T-helper 22 cell (primary cell): Measurements from ENCODE around the gene C16orf54.
"Not testable (repeated sequence)": the region's sequence is repeated elsewhere in the genome, so short reads cannot be mapped to it uniquely, and the experiment has no call there.

Experiments
- DNase-seq: peaks from one replicate; pipeline ENCODE4 v3.0.0-alpha.2; 2020; ENCODE audit warnings: low read depth

C16orf54 gene

GRCh38 chr16:29767062-29767461 is 21.3 kb upstream of the C16orf54 start:
- no peak for DNase-seq

- DNase-seq, result no peak
These were observed 20.8 kb upstream of the C16orf54 start for GRCh38 chr16:29766571-29766970.

- DNase-seq, result no peak
These were observed 19.6 kb upstream of the C16orf54 start for GRCh38 chr16:29765167-29766032.

- DNase-seq, result no peak
These were observed 17.5 kb upstream of the C16orf54 start for GRCh38 chr16:29763326-29763725.

GRCh38 chr16:29761882-29762281 is 16.1 kb upstream of the C16orf54 start:
- no peak for DNase-seq

GRCh38 chr16:29761280-29761651 is 15.5 kb upstream of the C16orf54 start:
- DNase-seq, result not testable (repeated sequence)

- no peak for DNase-seq
These were observed 14.9 kb upstream of the C16orf54 start for GRCh38 chr16:29760567-29761279.

GRCh38 chr16:29757950-29758466 is 12.2 kb upstream of the C16orf54 start:
- DNase-seq, result no peak

- not testable (repeated sequence) for DNase-seq
These were observed 11.3 kb upstream of the C16orf54 start for GRCh38 chr16:29757086-29757485.

GRCh38 chr16:29756654-29757053 is 10.9 kb upstream of the C16orf54 start:
- no peak for DNase-seq

- DNase-seq, result no peak
These were observed 7.7 kb upstream of the C16orf54 start for GRCh38 chr16:29753516-29753915.

GRCh38 chr16:29748760-29749149 is 3.0 kb upstream of the C16orf54 start:
- not testable (repeated sequence) for DNase-seq

- no peak for DNase-seq
These were observed 2.4 kb upstream of the C16orf54 start for GRCh38 chr16:29747947-29748759.

GRCh38 chr16:29746518-29746917 is 728 bp upstream of the C16orf54 start:
- DNase-seq, result not testable (repeated sequence)

- peak; percentile 30 for DNase-seq
These were observed 503 bp downstream of the C16orf54 start for GRCh38 chr16:29745121-29745852.

GRCh38 chr16:29744541-29745101 is 1.2 kb downstream of the C16orf54 start:
- DNase-seq, result no peak

GRCh38 chr16:29743827-29744531 is 1.8 kb downstream of the C16orf54 start:
- peak; percentile 39 for DNase-seq

GRCh38 chr16:29743475-29743826 is 2.3 kb downstream of the C16orf54 start:
- no peak for DNase-seq

- DNase-seq, result no peak
These were observed 3.0 kb downstream of the C16orf54 start for GRCh38 chr16:29742683-29743275.

- not testable (repeated sequence) for DNase-seq
These were observed 5.2 kb downstream of the C16orf54 start for GRCh38 chr16:29740630-29741015.
